SIG-M5 treated with dmso at 0.1 percent for 504 hours (cell line): ENCODE data around the gene MPRIP.

ENCODE experiments used
- DNase-seq: peaks from one replicate; lab custom pipeline; 2025; ENCODE audit not compliant: unreplicated experiment; lab: John Stamatoyannopoulos, UW

MPRIP gene

DNA sequence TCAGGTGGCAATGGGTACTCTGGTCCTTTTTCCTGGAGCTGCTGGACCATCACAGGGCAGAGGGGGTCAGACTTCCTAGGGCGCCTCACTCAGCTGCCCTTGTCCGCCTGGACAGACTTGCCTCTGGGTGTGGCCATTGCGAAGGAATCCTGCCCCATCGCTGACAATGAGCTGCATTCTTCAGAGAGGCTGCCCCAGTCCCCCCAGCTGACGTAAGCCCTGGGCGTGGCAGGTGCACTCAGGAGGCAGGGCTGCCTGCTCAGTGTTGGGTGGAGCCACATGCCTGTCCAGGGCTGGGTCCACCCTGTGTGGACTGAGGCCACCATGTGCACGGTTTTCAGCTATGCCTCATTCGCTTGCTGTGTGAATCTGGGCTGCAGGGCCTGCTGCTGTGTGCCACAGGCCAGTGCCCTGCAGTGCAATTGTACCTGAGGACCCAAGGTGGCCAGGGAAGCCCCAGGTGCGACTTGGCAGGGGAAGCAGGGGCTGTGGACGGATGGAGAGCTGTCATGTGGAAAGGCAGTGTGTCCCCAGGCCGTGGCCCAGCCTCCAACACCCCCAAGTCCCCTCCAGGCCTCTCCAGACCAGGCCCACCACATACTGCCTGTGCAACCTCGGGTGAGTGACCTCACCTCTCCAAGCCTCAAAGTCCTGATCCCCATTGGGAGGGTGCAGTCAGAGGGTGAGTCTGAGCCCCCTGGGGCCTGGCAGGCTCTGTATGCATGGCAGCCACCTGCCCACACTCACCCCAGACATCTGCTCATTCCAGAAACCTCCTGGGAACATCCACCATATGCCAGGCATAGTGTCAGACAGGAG, 14.0 kb upstream of the MPRIP start:
- DNase-seq: peak; percentile 42

DNA sequence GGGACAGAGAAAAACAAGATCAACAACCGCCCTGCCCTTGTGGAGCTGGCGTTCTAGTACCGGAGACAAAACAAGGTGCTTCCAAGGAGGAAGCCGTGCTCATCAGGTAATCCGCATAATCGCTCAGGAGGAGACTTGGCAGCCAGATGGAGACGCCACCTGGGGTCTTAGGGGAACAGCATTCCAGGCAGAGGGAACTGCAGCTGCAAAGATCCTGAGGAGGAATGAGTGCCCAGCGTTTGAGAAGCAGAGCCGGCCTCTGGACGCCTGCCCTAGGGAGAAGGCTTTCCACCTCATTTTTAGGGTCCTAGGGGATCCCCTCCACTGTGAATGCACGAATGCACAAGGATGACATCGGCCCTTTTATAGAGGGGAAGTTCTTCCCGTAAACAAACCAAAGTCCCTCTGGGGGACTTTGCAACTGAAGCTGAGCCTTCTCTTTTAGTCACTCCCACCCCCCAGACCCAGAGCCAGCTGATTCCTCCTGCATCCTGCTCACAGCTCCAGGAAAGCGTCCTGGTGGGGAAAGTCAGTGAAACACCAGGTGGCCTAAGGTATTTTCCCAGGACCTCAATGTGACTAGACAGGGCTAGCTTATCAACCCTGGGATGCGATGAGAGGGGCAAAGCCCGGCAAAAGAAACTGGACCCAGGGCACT, 13.2 kb upstream of the MPRIP start:
- no peak for DNase-seq

DNA sequence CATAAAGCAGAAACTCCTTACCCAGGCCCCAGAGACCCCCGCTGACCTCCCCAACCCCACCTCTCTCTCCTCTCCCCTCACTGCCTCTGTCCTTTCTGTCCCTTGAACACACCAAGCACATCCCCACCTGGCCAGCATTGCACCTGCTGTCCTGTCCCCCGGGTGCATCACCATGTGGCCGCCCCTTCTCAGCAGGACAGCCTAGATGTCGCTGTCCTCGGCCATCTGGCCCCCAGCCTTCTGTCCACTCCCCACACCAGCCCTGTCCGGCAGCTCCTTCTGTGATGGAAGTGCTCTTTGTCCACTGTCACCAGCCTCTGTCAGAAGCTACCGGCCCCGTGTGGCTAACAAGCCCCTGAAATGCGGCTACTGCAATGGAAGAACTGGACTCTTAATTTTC, 12.3 kb upstream of the MPRIP start:
- no peak for DNase-seq

DNA sequence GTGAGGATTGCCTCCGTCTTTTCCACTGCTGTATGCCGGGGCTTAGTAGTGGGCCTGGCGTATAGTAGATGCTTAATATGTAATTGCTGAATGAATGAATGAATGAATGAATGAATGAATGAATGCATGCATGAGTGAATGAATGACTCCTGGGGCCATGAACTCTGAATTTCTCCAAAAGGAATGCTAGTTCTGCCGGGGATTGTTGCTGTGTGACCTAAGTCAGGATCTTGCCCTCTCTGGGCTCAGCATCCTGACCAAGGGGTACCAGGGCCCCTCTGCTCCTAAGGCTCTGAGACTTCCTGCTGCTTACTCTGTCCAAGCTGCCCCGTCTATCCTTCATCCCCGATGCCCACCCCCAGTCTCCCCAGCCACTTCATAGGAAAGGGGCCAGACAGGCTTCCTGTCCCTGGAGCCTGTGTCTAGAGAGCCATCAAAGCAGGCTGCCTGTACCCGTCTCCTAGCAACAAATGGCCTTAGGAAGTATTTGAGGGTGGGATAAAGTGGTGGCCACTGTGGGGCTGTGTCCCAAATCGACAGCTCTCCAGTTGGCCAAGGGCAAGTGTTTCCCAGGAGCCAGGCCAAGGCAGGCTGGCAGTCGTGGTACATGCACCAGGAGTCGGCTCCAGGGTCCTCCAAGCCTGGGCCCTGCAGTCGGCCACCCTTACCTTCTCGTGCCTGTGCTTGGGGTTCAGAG, 11.6 kb upstream of the MPRIP start:
- no peak for DNase-seq

DNA sequence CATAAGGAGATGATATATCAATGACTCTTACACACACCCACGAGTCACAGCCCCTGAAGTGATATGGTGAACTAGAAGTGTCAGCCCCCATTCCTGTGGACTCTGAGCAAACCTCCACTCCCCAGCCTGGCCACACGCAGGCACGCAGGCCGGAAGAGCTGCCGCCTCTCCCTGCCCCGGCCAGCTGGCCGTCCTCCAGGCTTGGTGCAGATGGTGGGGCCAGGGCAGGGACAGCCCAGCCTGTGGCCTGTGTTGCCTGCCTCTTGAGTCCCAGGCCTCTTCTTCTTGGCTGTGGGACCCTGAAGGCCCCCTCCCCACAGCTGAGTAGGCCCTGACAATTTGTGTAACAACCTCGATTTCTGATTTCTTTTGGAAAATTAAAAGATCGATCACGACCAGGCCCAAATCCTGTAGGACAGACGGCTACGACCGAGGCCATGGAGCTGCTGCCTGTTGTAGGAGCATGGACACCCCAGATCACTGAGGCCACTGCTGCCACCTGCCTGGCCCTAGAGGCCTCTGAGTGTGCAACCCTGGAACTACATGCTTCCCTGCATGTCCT, 10.0 kb upstream of the MPRIP start:
- DNase-seq: no peak

DNA sequence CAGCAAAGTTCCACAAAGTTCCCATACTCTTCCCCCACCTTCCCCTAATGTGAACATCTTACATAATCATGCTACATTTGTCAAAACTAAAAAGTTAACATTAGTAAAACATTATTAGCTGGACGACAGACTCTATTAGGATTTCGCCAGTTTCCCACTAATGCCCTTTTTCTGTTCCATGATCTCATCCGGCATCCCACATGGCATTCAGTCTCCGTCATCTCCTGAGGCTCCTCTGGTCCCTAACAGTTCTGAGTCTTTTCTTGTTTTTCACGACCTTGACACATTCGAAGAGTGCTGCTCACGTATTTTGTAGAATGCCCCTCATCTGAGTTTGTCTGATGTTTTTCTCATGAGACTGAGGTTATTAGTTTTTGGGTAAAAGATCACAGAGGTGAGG, 8.8 kb upstream of the MPRIP start:
- DNase-seq: no peak

DNA sequence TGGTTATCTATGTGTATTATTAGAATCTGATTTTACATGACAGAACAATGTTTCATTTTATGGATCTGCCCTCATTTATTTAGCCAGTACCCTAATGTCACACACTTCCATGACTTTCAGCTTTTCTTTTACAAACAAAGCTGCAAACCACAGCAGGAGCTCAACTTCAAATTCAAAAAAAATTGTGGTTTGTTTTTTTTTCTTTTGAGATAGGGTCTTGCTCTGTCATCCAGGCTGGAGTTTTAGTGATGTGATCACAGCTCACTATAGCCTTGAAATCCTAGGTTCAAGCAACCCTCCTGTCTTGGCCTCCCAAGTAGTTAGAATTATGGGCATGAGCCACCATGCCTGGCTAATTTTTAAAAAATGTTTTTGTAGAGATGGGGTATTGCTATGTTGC, 8.2 kb upstream of the MPRIP start:
- DNase-seq: no peak

DNA sequence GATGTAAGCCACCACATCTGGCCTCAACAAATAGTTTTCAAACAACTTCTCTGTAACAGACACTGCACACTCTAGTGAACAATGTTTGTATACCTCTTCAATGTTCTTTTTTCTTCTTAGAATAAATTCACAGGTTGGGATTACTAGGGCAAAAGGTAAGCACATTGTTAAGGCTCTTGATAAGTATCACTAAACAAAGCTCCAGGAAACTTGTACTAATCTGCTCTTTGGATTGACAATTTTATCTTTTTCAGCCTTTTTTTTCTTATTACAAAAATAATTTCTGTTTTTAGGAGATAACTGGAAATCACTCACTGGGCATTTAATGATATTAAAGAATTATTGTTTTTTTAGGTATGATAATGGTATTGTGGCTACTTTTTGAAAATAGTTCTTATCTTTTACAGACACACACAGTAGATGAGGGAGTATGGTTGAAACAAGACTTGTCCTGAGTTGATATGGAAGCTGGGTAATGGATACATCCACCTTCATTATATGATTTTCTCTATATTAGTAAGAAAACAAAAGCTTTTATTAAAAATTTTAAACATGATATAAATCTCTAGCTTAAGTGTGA, 7.7 kb upstream of the MPRIP start:
- no peak for DNase-seq

DNA sequence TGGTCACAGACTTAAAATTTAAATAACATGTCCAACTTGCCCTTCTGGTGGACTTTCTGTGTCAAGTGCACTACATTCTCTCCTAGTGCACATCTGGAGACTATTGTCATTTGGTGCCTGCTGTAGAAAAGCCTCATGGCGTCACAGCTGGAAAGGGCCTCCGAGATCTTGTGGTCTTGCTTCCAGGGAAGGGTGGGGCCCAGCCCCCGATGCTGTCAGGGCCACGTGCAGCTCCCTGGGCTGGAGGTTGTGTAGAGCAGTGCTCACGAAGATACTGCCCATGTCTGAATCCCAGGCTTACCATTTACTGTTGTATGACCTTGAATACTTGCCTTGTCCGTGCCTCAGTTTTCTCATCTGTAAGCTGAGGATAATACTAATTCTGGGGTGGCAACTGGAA, 6.8 kb upstream of the MPRIP start:
- DNase-seq: no peak

DNA sequence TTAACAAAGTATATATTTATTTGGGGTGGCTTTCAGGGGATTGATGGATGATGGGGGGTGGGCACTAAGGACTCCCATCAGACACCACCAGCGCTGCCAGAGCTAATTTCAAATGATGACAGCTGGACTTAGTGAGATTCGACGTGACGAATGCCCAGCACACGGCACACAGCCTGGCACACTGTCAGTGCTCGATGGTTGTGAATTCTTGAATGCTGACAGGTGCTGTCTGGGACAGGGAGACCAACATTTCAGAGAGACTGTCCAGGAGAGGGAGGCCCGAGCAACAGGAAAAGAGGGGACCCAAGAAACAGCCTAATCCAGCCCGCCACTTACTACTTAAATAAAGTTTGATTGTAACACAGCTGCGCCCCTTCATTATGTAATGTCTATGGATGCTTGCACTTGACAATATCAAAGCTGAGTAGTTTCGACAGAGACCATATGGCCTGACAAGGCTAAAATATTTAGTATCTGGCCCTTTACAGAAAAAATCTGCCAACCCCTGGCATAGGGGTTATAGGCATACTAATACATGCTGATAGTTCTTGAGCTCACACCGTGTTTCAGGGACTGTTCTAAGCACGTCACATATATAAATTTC, 6.2 kb upstream of the MPRIP start:
- DNase-seq: no peak

DNA sequence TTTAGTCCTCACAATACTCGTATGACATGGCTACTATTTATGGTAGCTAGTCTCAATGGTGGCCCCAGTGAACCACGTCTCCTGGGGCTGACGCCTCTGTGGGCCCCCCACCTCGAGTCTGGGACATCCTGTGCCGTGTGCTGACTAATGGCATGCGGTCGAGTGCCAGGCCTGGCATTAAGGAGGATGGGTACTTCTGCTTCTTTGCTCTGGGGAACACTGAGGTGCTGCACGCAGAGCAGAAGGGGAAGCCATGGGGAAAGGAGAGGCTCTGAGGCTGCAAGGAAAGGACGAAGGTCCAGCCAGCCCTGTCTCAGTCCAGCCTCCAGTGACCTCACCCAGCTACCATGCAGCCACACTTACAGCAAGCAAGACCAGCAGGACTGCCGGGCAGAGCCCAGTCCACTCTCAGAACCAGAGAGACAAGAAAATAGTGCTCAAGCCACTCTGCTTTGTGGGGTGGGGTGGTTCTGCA, 5.7 kb upstream of the MPRIP start:
- DNase-seq: peak; percentile 47

DNA sequence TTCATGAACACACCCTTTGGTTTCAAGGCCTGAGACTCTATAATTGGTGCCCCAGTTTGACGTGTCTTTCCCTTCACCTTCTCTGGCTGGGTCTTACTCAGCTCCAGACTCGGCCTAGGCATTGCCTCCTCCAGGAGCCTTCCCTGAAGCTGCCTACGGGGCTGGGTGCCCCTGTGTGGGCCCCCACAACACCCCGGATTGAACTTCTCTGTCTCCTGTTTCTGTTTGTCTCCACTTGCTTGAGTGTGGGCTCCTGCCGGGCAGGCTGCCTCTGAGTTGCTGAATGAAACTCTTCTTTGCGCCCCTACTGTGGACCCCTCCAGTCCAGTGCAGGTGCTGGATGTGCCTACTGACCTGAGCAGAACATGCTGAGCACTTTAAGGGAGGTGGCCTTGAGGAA, 2.3 kb upstream of the MPRIP start:
- DNase-seq: no peak

DNA sequence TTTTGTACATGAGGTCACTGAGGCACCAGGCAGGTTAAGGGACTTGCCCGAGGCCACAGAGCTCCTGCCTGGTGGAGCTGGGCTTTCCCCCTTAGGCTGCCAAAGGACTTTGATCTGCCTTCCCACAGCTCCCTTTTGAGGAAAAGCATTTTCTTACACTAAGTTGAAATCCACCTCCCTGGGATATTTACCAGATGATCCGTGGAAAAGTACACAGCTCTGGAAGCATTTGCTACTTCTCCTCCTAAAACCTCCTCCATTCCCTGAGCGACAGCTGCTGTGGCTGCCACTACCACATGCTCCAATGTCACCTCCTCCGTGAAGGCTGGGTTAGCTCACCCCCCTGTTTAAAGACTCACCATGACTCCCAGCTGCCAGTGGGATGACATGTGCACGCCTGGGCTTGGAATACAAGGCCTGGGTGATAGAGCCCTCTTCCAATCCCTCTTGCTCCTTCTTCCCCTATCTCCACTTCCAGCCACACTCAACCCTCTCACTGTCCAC, 1.2 kb upstream of the MPRIP start:
- no peak for DNase-seq

DNA sequence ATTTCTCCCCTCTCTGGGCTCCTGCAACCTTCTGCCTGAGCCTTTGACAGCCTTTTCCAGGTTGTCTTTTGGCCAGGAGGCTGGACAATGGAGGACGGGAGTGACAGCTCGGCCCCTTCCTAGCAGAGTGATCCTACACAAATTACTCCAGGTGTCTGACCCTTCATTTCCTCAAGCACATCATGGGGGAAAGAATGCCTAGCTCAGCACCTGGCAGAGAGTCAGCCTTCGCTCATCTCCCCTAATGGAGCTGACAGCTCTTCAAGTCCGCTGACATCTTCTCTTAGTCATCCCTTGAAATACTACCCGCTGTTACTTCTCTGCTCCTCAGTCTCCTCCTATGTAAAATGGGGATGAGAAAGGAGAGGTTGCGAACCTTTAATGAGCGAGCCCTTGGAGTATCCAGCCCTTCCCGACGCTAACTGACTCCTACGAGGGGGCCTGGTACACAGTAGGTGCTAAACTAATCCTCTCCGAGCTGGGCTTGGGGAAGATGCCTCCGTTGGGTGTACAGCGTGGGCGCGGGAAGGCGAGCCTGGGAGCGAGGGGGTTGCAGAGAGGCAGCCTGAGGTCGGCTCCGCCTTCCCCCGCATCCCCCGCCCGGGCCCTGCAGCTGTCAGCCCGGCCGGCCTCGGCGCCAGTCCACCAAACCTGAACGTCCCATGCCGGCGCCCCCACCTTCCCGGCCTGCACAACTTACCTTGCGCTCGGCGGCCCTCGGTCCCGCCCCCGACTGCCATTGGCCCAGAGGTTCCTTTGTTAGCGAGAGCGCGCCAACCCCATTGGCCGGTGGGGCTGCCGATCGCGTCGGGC, 480 bp upstream of the MPRIP start:
- DNase-seq: peak; percentile 88

DNA sequence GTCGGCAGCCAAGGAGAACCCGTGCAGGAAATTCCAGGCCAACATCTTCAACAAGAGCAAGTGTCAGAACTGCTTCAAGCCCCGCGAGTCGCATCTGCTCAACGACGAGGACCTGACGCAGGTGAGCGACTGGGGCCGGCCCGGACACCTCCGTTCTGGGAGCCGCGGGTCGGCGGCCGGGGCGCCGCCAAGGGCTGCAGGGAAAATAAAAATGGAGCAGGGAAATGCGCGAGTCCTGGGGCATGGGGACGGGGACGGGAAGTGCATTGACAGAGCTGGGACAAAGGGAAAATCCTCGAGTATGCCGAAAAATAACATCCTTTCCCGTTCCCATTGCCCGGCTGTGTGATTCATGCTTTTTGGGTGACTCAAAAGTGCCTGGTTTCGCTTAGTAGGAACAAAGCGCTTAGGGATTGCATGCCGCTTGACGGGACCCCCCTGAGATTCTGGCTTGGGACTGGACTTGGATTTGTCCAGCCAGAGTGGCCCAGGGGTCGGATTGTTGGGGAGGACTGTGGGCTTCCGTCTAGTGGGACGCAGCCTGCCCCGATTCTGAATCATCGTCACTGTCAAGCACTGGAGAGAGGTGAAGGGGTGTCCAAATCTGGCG, 699 bp downstream of the MPRIP start:
- DNase-seq: no peak

DNA sequence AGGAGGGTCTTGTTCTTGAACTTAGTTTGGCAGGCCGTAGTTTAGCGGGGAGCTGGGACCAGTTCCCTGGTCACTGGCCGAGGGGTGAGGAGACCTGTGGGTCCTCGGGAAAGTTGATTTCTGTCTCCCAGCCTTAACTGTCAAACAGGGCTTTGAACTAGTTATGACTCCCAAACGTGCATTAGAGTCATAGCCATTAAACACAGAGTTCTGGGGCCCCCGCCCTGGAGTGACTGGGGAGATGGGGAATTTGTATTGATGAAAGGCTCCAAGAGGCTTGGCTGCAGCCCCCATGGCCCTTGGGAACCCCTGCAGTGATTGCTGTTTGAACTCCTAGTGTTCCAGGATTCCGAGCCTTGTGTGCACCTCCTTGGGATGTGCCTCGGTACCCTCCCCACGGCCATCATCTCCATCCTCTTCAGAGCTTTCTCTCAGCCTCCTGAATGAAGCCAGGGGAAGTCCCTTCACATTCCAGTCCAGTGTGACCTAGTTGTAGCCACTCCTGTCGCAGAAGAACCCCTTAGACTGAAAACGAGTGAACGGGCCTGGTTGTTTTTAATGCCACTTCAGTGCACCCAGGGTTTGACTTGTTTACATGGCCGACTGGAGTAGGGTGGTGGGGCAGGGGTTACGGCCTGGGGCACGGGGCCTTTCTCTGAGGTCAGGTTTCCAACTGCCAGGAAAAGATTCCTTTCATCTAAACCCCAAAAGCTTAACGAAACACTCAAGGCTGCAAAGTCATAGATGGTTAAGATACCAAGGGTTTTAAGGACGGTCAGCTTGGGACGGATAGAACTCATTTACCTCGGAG, 1.4 kb downstream of the MPRIP start:
- no peak for DNase-seq

DNA sequence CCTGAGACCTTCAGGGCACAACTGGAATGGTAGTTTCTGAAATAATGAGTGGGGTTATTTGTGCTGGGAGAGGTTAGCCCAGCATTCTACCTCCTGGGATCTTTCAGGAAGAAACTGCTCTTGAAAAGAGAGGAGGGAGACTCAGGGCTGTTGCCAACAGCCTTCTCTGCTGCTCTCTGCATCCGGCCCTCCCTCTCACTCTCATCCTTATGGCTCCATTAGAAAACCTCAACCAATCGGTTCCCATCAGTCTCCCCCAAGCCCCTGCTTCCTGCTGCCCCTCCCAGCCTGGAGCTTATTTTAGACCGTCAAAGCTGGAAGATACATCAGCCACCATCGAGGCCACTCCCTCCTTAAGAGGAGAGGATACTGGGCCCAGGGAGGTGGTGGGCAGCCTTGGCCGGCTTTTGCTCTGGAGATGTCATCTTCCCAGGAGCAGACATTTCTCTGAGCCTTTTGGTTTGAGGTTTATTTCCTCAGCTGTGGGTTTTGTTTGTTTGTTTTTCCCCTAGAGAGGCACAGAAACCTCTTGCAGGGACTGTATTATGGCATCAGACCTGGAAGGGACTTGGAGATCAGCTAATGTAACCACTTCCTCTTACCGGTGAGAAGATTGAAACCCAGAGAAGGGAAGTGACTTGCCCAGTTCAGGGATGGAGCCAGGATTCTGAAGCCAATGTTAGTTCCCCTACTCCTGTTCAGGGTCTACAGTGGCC, 2.7 kb downstream of the MPRIP start:
- DNase-seq: peak; percentile 96

DNA sequence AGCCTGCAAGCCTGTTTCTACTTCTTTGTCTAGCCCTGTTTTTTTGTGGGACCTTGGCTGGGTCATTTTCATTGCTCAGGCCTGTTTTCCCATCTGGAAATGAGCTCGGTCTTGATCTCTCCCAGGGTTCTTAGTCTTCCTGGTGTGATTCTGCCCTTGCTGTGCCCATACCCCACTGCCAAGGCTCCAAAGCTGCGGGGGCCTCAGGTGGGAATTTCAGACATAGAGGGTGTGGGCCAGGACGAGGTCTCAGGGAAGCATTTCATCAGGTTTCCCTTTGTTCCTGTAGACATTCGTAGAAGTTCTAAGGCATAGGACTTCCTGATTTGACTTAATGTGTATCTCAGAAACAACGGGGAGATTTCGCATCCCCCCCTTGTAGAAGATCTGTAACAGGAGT, 5.8 kb downstream of the MPRIP start:
- DNase-seq: no peak
